ENCODE measurements around the gene LDLRAD2. TPM values are rescaled to one million over a fixed set of nuclear protein-coding genes. Genes with fewer than 3 reads are reported as not detected.
"Not testable (repeated sequence)": the region's sequence is repeated elsewhere in the genome, so short reads cannot be mapped to it uniquely, and the experiment has no call there.

The LDLRAD2 gene, protein sequence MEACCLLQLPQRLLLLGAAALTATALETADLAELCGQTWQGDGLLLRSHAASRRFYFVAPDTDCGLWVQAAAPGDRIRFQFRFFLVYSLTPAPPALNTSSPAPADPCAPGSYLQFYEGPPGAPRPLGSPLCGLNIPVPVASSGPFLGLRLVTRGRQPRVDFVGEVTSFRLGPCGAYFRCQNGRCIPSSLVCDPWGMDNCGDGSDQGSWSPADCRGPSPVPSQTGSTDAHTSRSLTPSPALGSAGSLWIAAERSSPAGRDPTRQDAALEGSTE
- total RNA-seq: 0.21 TPM

DNA sequence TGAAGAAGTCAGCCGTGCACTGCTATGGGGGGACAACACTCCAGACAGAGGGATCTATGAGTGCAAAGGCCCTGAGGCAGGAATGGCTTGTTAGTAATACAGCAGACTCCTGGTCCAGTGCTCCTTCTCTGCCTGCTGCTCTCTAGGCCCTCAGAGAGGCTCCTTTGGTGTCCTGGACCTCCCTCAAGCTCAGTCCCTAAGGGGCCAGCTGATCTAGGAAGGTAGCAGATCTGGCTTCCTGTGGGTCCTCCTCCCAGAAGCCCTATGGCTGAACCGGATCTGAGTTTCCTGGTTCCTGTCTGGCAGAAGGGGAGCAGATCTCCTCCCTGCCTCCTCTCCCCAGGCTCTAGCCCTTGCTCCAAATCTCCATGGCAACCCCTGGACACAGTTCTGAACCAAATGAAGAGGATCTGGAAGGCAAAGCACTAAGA lies at the start of gene LDLRAD2:
Gene LDLRAD2, plus strand, starts transcription at position 391 of the 431 bp plus-strand sequence. CDS start 187 bp downstream, outside the sequence.
- no peak for DNase-seq

DNA sequence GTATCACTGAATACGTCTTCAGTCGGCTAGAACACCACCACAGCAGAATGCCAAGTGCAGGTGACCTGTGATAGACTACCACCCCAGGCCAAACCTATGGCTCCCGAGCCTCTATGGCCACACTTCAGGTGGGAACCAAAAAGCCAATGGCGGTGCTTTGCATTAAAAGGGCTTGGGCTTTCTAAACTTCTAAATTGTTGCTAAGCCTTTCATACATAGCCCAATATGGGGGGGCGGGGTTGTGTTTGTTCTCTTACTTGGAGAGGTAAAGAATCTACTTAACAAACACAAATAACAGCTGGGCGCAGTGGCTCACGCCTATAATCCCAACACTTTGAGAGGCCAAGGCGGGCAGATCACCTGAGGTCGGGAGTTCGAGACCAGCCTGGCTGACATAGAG lies 48.8 kb upstream of the LDLRAD2 start:
- DNase-seq: no peak

DNA sequence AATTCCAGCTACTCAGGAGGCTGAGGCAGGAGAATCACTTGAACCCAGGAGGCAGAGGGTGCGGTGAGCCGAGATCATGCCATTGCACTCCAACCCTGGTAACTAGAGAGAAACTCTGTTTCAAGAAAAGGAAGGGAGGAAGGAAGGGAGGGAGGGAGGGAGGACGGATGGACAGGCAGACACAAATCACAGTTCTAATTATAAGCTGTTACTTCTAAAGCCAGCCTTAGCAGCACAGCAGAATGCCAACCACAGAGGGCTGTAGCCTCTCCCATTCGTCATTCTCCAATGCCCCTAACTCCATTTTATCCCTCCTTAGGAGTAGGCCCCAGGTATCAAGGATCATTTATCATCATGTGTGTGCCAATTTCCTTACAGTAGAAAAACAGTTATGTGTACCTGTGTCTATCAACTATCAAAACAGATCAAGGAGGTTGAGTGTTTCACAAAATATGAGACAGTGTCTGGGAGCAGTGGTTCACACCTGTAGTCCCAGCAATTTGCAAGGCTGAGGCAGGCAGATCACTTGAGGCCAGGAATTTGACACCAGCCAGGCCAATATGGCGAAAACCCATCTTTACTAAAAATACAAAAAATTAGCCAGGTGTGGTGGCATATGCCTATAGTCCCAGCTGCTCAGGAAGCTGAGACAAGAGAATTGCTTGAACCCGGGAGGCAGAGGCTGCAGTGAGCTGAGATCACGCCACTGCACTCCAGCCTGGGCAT lies 48.2 kb upstream of the LDLRAD2 start:
- no peak for DNase-seq

DNA sequence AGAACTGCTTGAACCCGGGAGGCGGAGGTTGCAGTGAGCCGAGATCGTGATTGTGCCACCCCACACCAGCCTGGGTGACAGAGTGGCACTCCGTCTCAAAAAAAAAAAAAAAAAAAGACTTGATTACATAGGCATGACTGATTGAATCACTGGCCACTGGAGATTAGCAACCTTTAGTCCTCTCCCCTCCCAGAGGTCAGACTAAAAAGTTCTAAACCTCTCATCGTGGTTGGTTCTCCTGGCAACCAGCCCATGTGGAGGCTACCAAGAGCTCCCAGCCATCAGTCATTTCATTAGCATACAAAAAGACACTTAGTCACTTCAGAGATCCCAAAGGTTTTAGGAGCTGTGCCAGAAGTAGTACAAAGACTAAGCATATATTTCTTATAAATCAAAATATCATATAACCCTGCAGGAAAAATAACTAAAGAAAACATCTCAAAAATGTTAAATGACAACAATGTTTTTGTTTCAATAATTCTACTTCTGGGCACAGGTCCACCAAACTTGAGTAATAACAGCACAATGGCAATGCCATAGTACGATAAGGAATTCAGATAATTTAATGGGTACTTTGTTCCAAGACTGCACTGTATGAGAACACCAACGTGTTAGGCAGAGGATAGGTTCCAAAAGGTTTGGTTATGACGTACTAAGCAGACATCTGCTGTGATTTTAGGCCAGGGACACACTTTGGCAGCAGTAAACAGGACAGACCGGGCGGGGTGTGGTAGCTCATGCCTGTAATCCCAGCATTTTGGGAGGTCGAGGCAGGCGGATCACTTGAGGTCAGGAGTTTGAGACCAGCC lies 47.2 kb upstream of the LDLRAD2 start:
- DNase-seq: peak; percentile 33

DNA sequence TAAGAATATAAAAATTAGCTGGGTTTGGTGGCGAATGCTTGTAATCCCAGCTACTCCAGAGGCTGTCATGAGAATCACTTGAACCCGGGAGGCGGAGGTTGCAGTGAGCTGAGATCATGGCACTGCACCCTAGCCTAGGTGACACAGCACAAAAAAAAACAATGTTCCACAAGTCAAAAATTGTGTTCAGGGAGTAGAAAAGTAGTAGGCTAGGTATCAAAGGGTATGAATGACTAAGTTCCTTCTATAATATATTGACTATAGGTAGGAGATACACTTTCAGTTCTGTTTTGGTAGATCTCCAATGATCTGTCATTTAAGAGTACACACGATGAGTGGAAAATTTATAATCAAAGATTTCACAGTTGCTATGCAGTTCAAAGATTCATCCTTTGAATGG lies 45.9 kb upstream of the LDLRAD2 start:
- no peak for DNase-seq

DNA sequence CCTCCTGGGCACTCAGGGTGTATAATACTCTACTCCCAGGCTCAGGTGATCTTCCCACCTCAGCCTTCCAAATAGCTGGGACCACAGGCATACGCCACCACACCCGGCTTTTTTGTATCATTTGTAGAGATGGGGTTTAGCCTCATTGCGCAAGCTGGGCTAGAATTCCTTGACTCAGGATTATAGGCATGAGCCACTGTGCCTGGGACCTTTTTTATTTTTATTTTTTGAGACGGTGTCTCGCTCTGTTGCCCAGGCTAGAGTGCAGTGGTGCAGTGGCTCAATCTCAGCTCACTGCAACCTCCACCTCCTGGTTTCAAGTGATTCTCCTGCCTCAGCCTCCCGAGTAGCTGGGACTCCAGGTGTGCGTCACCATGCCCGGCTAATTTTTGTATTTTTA lies 45.0 kb upstream of the LDLRAD2 start:
- not testable (repeated sequence) for DNase-seq

DNA sequence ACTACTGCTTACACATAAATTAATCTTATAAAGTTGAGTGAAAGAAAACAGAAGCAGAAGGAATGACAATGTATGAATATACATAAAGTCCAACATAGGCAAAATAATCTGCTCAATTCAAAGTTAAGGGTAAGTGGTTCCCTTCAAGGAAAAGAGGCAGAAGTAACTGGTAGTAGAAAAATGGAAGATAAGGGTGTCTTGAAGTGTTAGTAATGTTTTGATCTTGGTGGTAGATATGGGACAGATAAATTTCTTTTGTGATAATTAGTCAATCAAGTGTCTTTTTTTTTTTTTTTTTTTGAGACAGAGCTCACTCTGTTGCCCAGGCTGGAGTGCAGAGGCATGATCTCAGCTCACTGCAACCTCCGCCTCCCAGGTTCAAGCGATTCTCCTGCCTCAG lies 41.9 kb upstream of the LDLRAD2 start:
- DNase-seq: no peak

DNA sequence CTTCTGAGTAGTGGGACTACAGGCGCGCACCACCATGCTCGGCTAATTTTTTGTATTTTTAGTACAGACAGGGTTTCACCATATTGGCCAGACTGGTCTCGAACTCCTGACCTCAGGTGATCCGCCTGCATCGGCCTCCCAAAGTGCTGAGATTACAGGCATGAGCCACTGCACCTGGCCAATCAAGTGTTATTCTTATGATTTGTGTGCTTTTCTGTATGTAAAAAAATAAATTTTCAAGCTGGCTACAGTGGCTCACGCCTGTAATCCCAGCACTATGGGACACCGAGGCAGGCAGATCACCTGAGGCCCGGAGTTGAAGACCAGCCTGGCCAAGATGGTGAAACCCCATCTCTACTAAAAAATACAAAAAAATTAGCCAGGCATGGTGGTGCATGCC lies 41.5 kb upstream of the LDLRAD2 start:
- not testable (repeated sequence) for DNase-seq

DNA sequence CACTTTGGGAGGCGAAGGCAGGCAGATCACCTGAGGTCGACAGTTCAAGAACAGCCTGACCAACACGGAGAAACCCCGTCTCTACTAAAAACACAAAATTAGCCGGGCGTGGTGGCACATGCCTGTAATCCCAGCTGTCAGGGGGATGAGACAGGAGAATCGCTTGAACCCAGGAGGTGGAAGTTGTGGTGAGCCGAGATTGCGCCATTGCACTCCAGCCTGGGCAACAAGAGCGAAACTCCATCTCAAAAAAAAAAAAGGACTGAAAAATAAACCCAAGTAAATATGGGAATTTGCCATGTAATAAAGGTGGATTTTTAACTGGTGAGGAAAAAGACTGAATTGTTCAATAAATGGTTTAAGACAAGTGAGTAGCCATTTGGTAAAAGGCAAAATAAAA lies 40.4 kb upstream of the LDLRAD2 start:
- not testable (repeated sequence) for DNase-seq

DNA sequence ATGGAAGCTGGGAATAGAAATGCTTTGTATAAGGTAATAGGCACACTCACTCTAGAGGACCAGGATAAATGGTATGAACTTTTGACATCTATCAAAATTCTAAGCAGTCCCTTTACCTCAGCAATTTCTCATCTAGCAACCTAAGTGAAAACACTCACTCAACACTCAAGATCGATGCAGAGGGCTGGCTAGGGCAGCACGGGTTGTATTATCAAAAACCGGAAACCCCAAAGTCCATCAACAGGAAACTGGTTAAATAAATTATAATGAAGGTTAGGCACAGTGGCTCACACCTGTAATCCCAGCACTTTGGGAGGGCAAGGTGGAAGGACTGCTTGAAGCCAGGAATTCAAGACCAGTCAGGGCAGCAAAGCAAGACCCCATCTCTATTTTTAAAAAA lies 38.5 kb upstream of the LDLRAD2 start:
- no peak for DNase-seq

DNA sequence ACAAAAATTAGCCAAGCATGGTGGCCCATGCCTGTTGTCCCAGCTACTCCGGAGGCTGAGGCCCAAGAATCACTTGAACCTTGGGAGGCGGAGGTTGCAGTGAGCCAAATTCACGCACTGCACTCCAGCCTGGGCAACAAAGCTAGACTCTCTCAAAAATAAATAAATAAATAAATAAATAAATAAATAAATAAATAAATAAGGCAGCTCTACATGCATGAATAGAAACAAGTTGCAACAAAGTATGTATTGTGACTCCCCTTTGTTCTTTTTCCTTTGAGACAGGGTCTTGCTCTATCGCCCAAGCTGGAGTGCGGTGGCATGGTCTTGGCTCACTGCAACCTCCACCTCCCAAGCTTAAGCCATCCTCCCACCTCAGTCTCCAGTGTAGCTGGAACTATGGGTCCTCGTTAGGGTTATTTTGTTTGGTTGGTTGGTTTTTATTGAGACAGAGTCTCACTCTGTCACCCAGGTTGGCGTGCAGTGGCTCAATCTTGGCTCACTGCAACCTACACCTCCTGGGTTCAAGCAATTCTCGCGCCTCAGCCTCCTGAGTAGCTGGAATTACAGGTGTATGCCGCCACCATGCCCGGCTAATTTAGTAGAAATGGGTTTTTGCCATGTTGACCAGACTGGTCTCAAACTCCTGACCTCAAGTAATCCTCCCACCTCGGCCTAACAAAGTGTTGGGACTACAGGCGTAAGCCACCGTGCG lies 37.1 kb upstream of the LDLRAD2 start:
- DNase-seq: no peak

DNA sequence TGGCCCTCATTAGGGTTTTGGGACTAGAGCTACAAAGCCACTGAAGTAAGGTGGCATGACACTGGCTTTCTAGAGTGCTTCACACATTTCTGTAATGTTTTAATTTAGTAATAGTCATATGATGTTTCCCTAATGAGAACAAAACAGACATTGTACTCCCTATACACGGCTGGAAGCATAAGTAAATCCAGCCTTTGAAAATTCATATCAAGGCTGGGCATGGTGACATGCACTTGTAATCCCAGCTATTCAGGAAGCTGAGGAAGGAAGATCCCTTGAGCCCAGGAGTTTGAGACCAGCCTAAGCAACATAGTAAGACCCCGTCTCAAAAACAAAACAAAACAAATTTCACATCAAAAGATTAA lies 36.5 kb upstream of the LDLRAD2 start:
- DNase-seq: no peak

DNA sequence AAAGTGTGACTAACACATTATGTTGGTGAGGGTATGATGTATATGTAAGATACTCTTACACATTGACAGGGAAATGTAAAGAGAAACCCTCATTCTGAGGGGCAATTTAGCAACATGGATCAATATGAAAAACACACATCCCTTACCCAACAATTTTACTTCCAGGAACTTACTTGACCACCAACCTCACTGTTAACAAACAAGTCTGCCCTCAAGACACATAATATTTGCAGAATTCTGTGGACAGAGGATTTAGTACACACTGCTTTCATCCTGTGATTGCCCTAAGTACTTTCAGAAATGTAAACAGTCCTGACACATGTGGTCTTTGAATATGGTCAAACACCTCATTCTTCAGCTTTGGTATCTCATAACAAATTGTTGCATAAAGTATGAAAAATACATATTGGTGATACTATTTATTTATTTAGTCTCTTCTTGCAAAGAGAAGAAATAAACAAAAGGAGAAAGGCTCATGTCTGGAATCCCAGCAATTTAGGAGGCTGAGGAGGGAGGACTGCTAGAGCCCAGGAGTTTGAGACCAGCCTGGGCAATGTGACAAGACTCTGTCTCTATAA lies 36.0 kb upstream of the LDLRAD2 start:
- no peak for DNase-seq

DNA sequence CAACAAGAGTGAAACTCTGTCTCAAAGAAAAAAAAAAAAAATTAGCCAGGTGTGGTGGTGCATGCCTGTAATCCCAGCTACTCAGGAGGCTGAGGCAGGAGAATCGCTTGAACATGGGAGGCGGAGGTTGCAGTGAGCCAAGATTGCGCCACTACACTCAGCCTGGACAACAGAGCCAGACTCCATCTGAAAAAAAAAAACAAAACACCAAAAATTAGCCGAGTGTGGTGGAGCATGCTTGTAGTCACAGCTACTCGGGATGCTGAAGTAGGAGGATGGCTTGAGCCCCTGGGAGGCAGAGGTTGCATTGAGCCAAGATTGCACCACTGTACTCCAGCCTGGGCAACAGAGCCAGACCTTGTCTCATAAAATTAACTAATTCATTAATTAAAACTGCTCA lies 35.1 kb upstream of the LDLRAD2 start:
- not testable (repeated sequence) for DNase-seq

DNA sequence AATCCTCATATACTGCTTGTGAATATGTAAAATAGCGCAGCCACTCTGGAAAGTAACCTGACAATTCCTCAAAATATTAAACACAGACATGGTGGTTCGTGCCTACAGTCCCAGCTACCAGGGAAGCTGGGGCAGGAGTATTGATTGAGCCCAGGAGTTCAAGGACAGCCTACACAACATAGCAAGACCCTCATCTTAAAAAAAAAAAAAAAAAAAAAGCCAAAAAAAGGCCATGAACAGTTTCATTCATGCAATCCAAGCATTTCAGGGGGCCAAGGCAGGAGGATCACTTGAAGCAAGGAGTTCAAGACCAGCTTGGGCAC lies 33.7 kb upstream of the LDLRAD2 start:
- DNase-seq: no peak

DNA sequence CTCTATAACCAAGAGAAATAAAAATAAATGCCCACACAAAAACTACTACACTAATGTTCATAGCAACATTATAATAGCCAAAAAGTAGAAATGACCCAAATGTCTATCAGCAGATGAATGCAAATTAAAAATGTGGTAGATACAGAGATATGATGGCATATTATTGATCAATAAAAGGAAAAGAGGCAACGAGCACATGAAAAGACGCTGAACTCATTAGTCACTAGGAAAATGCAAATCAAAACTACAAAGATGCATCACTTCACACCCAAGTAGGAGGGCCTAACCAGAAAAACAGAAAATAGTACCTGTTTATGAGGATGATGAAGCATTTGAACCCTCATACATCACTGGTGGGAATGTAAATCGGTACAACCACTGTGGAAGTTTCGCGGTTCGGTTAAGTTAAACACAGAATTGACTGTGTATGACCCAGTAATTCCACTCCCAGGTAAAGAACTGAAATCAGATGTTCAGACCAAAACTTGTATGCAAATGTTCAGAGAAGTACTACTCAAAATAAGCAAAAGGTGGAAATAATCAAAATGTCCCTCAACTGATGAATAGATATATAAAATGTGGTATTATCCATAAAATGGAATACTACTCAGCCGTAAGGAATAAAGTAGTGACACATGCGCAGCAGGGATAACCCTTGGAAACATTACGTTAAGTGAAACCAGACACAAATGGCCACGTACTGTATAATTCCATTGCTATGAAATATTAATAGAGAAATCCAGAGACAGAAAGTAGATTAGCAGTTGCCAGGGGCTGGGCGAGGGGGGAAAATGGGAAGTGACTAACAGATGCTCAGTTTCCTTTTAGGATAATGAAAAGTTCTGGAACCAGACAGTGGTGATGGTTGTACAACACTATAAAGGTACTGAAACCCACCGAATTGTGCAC lies 32.2 kb upstream of the LDLRAD2 start:
- no peak for DNase-seq

DNA sequence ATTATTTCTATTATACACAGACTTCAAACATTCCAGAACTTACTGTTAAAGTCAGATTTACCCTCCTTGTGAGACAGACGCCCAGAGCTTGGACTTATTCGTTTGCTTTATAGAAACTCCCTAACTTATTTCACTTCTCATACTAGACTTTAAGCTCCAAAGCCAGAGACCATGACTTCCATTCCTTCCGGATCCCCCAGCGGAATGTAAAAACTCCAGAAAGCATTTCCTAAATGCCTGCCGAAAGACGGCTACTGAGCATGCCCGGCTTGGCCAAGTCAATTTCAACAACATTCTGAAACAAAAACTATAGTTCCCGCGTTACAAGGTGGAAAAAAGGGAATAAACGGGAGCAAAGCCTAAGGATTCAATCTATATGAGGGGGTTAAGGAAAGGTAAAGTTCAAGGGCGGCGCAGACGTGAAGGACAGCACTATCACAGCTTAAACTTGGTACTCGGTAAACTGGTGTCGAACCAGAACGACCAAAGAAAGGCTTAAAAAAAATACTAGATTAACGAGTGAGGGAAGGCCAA lies 30.2 kb upstream of the LDLRAD2 start:
- DNase-seq: peak; percentile 60

DNA sequence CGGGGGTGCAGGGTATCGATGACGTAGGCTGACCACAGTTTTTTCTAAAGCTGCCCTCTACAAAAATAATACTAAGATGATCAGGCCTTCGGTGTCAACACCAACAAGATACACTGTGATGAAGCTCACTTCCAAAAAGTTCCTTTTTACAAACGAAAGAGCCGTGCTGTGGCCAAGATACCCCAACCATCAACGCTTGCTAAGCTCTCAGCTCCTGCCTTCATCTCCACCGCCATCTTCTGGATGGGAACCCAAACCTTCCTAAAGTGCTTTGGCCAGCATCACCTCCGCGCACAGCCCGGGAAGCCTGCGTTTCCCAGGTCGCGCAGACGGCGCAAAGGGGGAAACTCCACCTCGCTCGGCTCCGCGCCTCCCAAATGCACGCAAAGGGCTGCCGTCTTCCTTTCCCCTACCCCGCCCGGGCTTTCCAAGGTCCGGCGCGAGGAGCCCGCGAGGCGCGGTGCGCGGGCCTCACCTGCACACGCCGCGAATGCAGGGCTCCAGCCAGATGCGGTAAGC lies 29.7 kb upstream of the LDLRAD2 start:
- peak; percentile 74 for DNase-seq

DNA sequence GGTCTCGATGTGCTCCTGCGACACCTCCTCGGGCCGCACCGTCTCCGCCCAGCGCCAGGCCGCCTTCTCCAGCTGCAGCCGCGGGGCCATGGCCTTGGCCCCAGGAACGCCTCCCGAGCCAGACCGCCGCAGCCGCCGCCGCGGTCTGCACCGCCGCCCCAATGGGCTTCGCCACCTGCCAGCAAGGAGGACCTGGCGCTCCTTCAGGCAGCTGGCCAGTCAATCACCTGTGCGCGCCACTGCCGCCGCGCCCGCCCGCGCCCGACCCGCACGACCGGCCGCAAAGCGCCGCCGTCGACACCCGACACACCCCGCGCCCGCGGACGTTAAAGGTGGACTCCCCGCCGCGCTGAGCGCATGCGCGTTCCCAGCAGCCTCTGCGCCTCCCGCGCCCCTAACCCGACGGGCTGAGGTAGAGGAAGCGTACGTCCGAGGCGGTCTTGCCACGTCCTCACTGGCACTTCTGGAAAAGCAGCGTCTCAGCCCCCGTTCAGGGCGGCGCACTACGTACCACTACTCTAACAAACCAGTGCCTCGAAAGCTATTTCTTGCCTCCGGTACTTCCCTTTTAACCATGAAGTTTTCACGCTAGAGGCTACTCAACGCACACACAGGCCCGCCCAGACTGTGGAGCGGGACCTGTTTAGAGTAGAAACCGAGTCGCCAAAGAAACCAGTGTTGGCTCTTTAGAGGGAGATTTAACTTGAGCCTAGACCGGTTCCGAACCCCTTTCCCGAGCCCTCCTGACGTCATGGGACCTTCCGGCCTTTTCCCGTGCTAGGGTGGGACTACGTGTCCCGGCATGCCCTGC lies 29.0 kb upstream of the LDLRAD2 start, which contains the start of gene USP48:
Gene USP48, minus strand, starts transcription at position 282 of the 811 bp plus-strand sequence. Its CDS starts 192 bp downstream, at position 90.
- peak; percentile 99 for DNase-seq

Measured in tongue (tissue), 2 donors.